Activated CD4-positive, alpha-beta T cell treated with anti-CD3 and anti-CD28 coated beads, Interleukin-2, Interleukin-6, amounts not matched to agents 100 ng/mL and 50 ng/mL, durations not matched to agents 16 hours and 8 hours (primary cell): ENCODE measurements around the gene FKBP8.
"Not testable (repeated sequence)": the region's sequence is repeated elsewhere in the genome, so short reads cannot be mapped to it uniquely, and the experiment has no call there.

Experiments
- DNase-seq: peaks from one replicate; pipeline ENCODE4 v3.0.0-alpha.2; 2020

The FKBP8 gene

DNA sequence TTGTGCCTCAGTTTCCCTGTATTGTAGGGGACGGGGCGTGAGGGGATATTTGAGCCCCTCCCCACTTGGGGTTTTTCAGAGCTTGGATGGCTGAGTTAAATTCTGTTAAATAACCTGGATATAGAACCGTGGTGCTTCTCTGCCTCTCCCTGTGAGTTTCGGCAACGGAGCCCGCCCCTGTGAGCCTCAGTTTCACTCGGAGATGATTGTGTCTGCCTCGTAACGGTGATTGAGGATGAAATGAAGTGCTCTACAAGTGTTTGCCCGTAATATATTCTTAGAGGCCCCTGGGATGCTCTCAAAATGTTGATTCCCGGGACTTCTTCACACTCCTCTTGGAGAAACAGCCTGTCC is 14.8 kb upstream of the FKBP8 start:
- no peak for DNase-seq

DNA sequence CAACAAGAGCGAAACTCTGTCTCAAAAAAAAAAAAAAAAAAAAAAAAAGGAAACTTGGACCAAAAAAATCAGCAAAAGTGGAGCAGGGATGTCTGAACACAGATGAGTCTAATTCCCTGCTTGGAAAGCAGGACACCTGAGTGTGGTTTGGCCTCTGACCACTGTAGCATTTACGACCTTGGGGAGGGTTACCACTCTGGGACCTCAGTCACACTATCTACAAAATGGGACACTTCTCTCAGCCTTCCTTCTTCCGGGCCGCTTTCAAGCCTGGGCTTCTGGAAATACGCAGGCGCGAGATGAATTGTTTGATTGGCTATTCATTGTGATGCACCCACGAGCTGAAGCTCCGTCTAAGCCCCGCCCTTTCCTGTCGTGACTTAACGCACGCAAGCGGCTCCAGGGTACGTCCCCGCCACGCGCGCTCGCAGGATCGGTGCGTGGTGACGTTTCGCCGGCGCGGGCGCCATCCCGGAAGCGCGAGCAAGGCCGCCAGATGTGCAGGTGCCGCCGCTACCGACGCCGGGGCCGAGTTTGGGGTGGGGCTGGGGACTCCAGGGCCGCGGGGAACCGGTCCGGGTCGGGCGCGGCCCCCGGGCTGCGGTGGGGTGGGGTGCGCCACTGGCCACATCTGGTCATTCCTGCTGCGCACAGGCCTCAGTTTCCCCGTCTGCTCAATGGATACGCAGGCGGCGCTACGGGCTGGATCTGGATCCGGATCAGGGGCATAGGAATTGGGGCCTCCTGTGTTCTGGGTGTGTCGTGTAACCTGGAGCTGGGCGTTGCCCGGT is 14.2 kb upstream of the FKBP8 start, which contains the start of gene KXD1:
Gene KXD1 (plus strand): TSS at position 460 of the 791 bp plus-strand sequence. CDS start 4,187 bp downstream, outside the sequence.
- peak; percentile 99 for DNase-seq

DNA sequence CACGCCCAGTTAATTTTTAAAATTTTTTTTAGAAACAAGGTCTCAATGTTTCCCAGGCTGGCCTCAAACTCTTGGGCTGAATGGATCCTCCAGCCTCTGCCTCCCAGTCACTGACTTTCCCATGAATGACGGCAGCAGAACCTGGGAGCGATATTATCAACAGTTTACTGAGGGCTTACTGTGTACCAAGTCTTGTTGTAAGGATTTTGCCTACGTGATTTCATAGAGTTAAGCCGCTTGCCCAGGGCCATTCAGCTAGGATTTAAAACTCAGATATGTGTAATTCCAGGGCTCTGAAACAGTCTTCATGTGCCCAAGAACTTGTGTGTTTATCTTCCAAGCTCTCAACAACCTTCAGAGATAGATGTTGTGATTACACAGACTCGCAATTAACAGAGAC is 8.3 kb upstream of the FKBP8 start:
- DNase-seq = no peak

DNA sequence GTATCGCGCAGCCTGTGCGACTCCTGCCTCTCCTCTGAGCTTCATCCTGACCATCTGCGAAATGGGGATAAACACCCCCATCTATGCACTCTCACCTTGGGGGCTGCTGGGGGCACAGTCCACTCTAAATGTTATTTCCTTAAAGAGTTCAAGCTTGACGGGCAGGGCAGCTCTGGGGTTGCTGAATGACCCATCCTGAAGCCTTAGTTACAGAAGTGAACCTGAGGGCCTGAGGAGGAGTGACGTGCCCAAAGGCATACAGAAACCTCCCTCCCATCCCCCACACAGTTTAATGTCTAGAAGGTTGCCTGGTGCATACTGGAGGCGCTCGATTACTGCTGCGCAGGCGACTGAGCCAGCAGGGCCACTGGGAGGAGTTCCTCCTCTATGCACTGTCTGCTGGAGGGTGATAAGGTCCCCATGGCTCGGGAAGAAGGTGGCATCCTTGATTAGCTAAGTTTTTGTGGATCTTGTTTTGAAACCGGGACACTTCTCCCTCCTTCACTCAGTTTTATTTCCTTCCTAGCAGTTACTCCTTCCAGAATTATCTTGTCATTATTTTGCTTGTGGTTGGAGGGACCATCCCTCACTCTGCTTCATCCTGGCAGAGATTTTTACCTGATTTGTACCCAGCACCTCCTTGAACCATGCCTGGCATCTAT is 572 bp upstream of the FKBP8 start:
- DNase-seq = peak; percentile 91

DNA sequence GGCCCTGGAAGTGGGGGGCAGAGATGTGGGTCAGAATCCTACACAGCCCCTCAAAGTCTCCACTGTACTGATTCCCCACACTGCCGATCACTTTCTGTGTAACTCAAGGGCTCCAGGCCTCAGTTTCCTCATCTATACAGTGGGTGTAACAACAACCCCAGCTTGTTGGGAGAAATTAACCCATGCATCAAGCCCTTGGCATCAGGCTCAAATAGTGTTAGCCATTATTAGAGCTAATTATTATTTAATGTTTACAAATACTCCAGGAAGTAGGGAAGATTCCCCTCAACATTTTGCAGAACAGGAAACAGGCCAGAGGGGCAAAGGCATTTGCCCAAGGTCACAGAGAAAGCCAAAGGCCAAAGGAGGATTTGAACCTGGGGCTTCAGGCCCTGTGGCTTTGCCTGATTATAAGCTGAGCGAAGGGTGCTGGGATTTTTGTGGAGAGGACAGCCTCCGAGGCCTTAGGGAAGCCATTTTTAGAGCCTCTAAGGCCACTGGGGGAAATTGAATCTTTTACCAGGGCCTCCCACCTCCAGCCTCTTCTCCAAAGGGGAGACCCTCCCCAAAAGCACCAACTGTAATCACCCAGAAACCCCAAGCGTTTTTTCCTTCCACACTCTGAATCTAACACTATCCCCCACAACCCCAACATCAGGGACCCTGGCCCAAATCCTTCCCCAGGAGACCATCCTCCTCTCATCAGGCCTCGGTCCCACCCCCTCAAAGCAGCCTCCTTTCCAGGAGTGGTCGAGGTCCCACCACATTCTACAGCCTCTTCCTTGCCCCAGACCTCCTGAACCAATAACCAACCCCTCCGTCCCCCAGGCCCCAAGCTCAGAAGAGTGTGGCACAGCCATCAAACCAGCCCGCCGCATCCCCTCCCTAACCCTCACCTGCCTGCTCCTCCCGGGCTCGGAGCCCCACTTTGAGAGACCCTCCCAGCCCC is 1.1 kb downstream of the FKBP8 start:
- DNase-seq = no peak

DNA sequence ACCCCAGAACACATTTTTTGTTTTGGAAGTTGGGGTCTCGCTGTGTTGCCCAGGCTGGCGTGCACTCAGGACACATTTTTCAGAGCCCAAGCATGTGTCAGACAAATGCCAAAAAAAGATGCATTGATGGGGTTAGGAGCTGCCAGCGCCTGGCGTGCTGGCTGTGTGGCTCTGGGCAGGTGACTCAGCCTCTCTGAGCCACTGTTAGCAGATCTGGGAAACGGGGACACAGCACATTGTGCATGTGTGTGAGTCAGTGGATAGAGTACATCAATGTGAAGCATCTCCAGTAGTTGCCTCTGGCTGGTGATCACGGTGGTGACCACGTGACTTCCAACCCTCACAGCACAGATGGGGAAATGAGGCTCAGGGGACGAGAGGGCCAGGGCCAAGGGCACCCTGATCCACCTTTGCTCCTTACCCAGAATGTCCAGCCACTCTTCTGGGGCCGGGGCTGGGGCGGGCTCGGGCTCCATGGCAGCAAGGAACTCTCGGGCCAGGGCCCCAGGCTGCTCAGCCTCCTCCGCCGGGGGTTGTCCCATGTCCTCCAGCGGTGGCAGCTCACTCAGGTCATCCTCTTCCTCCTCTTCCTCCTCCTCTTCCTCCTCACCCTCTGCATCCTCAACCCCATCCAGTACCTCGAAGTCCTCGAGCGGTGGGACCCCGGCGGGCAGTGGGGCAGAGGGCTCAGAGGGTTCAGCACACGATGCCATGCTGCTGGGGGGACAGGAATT is 1.9 kb downstream of the FKBP8 start:
- DNase-seq = peak; percentile 45

DNA sequence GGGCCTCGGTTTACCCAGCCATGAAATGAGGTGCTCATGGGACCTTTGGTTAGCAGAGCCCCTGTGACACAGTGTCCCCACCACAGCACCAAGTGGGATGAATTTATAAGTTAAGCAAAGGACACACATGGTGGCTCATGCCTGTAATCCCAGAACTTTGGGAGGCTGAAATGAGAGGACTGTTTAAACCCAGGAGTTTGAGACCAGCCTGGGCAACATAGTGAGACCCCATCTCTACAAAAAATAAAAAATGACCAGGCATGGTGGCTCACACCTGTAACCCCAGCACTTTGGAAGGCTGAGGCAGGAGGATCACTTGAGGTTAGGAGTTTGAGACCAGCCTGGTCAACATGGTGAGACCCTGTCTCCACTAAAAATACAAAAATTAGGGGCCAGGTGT is 3.2 kb downstream of the FKBP8 start:
- not testable (repeated sequence) for DNase-seq

DNA sequence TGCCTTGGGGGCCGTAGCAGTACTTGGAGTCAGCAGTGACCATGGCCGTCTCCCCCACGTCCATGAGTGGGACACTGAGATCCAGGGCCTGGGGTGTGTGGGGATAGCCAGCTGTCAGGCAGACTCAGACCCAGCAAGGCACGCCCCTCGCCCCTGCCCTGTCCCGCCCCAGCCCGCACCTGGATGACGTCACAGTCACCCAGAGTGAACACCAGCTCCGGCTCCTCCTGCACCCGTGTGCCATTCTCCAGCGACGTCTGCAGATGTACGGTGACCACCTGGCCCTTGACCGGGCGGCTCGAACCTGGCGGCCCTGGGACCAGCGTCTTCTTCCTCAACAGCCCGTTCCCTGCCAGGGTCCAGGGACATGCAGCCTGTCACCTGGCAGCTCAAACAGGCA is 4.0 kb downstream of the FKBP8 start:
- no peak for DNase-seq

DNA sequence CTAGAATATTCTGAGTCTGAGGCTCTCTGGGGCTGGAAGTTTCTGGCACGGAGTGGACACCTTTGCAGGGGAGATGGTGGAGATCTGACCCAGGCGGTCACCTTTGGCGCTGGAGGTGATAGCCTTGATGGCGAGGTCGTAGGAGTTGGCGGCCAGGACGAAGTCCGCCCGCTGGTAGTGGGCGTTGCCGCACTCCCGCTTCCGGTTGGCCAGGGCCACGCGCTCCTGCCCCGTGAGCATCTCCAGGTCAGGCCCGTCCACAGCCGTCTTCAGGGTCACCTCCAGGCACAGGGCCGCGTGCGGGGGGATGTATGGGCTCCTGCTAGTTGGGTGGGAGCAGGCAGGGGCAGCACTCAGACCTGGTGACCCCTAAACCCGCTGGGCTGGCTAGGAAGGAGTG is 5.3 kb downstream of the FKBP8 start:
- DNase-seq = no peak

DNA sequence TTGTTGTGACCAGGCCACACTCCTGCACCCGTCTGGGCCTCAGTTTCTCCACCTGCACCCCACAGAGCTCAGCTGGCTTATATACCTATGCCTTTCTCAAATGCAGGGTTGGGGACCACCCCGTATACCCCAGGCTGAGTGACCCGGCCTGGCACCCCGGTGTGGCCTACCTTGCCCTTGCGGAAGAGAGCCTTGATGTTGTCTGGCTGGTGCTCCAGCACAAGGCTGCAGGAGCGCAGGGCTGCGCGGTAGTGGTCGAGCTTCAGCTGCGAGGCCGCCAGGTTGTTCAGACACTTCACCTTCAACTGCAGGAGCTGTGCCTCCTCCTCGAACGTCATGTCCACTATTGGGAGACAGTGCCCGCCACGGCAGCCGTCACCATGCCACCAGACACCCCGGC is 5.9 kb downstream of the FKBP8 start:
- no peak for DNase-seq

DNA sequence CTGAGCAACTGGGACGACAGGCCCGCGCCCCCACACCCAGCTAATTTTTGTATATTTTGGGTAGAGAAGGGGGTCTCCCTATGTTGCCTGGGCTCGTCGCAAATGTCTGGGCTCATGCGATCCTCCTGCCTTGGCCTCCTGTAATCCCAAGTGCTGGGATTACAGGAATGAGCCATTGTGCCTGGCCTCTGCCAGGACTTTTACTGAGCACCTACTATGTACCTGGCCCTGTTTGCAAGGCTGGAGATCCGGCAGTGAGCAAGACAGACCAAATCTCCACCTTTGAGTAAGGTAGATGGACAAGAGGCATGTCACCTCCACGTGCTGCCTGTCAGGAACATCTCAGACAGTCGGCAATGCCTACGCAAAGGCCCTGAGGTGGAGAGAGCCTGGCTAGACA is 6.9 kb downstream of the FKBP8 start:
- no peak for DNase-seq

DNA sequence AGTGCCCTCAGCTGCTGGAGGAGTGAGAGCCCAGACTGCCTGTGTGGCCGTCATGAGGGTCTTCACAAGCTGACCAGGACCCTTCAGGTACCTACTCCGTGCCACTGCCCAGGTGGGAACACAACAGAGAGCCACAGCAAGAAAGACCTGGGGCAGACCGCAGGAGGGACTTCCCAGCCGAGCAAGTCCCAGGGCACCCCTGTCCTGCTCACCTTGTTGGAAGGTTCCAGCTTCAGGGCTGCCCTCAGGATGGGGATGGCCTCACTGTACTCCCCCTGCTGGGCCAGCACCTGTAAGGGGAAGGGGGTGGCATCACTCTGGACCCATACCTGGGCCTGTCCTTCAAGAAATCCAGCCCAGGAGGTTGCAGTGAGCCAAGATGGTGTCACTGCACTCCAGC is 10.3 kb downstream of the FKBP8 start:
- no peak for DNase-seq

DNA sequence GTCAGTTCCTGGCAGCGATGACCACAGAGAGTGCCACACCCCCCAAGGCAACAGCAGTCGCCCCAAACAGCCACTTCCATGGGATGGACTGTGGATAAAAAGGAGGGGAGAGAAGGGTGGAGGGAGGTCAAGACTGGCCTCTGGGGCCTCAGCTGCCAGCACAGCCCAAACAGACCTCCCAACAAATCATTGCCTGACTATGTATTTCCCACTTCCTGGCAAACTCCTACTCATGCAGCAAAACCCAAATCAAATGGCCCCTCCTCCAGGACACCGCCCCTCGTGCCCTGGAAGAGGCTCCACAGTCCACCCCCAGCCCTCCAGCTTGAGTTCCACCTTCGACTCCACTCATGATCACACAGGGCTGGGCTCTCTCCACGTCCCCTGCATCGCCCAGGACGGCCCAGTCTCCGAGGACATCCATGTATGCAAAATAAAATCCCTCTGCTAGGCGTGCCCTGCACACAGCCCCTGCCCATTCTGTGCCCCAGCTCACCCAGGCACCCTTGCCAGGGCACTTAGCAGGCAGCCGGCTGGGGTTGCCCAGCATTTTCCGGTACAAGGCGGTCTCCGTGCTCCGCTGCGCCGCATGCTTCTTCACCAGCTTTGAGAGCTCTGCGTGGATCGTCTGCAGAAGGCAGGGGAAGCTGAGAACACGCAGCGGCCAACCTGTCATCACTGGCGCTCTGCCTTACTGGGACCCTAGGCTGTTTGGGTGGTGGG is 11.0 kb downstream of the FKBP8 start:
- no peak for DNase-seq

DNA sequence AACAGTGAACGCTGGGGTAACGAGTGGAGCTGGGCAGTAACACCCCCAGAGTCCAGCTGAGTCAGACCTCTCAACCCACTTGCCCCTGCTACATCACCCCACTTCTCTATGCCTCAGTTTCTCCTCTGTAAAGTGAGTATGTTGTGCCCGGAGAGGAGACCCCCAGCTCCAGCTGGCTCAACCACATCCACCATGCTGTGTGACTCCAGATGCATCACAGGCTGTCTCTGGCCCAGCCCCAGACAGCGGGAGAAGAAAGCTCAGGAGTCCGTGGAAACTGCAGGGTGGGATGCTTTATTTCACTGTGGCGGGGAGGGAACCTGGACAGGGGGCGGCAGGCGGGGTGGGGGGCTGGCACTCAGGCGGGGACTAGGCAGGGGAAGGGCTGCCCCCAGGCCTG is 11.9 kb downstream of the FKBP8 start:
- DNase-seq = no peak

DNA sequence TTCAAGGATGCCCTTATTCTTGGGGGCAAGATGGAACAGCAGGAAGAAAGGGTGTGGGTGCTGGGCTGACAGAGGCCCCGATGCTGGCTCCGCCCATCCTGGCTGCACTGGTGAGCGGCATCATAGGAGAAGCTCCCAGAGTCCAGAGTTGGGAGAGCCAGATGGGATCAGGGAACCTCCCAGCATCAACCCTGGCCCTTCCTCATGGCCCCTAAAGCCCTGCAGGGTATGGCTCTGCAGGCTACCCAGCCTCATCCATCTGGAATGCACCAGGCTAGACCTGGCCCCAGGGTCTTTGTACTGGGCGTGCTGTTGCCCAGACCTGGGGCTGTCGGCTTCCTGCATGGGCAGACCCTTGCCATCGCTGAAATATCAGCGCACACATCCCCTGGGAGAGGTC is 13.6 kb downstream of the FKBP8 start:
- no peak for DNase-seq

DNA sequence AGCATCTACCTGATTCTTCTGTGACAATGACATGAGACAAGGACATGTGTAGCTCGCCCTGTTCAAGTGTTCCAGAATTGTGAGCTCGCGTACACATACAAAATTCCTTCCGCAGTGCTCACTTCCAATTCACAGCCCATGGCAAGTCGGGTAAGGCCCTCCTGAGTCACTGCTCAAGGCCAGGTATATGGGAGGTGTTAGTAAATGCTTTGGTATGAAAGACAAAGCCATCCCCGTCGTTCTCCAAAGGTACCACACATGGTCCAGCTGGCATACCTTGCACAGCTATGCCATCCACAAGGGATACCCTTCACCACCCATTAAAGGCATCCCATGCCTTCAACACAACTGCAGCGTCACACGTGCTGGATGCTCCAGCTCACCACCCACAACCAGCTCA is 17.1 kb downstream of the FKBP8 start:
- DNase-seq = no peak

DNA sequence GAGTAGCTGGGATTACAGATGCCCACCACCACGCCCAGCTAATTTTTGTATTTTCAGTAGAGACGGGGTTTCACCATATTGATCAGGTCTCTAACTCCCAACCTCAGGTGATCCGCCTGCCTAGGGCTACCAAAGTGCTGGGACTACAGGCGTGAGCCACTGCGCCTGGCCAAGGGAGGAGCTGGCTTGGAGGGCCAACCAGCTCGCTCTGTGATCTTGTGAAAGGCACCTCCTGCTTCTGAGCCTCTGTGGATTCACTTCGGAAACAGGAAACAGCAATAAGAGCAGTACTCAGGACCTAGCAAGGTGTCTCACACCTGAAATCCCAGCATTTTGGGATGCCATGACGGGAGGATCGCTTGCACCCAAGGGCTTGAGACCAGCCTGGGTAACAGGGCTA is 19.5 kb downstream of the FKBP8 start:
- no peak for DNase-seq

DNA sequence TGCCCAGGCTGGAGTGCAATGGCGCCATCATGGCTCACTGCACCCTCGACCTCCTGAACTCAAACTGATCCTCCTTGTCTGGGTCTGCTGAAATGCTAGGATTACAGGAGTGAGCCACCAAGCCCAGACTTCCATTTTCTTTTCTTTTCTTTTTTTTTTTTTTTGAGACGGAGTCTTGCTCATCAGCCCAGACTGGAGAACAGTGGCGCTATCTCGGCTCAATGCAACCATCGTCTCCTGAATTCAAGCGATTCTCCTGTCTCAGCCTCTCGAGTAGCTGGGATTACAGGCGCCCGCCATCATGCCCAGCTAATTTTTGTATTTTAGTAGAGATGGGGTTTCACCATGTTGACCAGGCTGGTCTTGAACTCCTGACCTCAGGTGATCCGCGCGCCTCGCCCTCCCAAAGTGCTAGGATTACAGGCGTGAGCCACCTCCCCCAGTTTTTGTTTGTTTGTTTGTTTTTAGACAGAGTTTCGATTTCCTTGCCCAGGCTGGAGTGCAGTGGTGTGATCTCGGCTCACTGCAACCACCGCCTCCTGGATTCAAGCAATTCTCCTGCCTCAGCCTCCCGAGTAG is 20.4 kb downstream of the FKBP8 start:
- DNase-seq = not testable (repeated sequence)

DNA sequence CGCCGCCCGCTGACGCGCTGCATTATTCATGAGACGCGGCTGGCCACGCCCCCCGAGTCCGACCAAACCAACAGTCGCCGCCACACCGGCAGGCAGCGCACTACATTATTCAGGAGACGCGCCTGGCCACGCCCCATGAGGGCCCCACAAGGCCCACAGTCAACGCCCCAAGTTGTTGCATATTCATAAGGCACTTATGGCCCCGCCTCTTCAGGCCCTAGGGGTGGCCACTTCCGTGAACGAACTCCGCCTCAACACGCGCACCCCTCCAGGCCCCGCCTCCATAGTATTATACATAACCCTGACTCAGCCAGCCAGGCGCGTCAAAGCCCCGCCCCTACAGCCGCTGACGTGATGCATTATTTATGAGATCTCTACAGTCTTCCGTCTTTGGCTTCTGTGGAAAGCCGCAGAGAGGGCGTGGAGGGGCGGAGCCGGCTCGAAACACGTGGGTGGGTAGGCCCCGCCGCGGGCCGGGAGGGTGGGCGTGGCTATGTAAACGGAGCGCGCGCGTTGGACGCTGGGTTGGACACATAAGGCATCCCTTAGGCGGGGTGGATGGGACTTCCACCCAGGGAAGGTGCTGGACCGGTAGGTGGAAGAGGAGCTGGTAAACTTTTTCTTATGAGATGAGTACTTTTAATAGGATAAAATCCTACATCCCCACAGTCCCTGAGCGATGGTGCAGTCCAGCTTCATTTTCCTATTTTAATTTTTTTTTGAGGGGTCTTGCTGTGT is 21.1 kb downstream of the FKBP8 start:
- DNase-seq = peak; percentile 100

DNA sequence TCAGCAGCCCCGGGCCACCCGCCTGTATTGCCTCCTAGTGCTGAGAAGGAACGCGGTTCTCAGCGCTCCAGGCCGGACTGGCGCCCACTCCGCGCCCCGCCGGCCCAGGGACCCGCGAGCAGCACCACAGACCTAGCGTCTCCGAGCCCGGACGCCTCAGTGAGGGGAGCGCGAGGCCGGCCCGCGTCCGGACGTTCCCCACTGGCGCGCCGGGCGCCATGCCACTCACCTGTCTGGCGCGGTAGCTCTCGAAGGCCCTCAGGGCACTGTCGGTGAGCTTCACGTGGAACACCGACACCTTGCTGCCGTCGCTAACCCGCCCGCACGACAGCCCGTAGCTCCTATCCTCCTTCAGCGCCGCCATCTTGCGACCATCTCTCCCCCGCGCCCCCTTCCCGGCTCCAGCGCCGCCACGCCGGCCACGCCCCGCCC is 21.7 kb downstream of the FKBP8 start, which contains the start of gene ELL:
Gene ELL (minus strand): TSS at position 379 of the 432 bp plus-strand sequence. CDS start 15 bp downstream, at position 364.
- no peak for DNase-seq
